Fibroblast of the conjunctiva (primary cell): ENCODE measurements around the gene ADPRM.
"Not testable (repeated sequence)": the region's sequence is repeated elsewhere in the genome, so short reads cannot be mapped to it uniquely, and the experiment has no call there.

Experiments used
- DNase-seq: peaks from one replicate; pipeline ENCODE4 v3.0.0-alpha.2; 2010; ENCODE audit warnings: low read depth

Gene ADPRM, protein sequence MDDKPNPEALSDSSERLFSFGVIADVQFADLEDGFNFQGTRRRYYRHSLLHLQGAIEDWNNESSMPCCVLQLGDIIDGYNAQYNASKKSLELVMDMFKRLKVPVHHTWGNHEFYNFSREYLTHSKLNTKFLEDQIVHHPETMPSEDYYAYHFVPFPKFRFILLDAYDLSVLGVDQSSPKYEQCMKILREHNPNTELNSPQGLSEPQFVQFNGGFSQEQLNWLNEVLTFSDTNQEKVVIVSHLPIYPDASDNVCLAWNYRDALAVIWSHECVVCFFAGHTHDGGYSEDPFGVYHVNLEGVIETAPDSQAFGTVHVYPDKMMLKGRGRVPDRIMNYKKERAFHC

DNA sequence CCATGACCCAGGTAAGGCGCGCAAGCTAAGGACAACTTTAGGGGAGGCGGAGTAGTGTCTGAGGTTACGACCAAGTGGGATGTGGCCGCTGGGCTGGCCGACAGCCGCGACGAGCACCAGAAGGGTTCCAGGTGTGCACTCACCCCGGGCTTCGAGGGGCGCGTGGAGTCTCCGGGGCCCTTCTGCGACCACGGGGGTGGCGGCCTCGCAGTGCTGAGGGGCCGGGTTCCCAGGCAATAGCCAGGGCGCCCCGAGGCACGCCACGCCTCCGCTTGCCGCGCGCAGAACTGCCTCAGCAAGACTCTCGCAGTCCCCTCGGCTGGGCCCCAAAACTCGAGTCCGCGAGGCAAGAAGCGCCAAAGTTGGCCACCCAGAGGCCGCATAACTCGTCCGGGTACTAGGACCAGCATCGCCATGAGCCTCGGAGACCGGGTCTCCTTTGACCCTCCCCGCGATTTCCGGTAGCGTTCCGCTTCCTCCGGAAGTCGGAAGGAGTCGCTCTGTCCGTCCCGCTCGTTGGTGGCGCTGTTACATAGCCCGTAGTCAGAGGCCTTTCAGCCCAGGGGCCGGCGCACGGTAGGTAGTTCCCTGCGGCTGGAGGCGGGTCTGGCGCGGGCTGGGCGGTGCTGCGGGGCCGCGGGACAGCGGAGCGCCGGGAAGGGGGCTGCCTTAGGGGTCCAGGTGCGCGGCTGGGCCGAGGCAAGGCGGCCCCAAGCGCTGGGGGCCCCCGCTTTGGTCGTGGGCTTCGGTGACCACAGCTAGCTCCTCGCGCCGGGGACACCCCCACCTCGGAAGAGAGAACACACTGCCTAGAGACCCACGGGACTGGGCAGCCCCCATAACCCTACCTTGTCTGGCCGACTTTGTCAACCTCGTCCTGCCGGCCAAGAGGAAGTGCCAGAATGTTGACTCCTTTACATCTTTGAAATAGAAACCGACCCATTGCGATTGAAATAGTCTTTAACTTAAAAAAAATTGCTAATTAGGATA lies at the start of gene ADPRM, which contains the start of gene SCO1:
ADPRM (plus strand) TSS at position 503 of the 990 bp plus-strand sequence. CDS start 7,333 bp downstream, outside the sequence.
SCO1 (minus strand) TSS at position 442 of the 990 bp plus-strand sequence; CDS start at position 416, 26 bp downstream.
- DNase-seq = peak; percentile 86

DNA sequence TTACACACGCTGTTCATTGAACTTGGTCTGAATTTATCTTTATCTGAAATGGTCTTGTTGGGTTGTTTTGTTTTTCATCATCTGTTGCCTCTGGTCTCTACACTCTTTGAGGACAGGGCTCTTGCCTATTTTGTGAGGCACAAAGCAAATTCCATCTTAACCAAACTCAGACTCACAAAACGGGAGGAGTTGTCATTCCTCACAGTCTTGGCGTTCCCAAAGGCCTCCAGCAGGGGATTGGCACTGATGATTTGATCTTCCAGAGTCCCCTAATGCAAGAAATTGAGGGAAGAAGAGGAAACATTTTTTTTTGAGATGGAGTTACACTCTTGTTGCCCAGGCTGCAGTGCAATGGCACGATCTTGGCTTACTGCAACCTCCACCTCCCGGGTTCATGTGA lies 49.0 kb upstream of the ADPRM start:
- no peak for DNase-seq

DNA sequence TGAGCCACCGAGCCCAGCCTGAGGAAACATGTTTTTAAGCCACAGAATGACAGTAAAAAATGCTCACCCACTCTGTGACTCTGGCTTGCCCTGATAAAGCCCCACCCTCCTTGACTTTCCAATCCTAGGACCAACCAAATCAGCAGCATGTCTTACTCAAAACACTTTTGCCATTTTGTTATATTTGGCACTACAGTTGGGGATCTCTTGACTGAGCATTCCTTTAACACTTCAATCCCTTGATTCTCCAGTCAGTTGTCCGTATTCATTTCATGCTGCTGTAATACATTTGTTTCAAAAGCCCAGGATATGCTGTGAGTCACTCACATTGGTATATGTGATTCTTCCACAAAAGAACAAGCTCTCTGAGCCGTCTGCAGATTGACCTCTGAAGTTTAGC lies 48.4 kb upstream of the ADPRM start:
- no peak for DNase-seq

DNA sequence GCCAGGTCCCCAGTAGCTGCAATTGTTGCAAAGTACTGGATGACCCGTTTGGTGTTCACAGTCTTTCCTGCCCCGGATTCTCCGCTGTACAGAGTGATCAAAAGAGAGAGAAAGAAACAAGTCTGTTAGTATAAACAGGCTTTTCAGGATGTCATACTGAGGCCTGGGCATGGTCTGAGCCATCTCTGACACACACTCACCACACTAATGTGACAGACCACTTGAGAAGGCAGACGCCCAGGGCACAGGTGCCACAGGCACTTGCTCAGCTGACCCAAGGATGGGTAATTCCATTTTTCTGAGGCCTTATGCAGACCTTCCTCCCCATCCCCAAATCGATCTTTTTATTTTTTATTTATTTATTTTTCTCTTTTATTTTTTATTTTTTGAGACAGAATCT lies 47.8 kb upstream of the ADPRM start:
- no peak for DNase-seq

DNA sequence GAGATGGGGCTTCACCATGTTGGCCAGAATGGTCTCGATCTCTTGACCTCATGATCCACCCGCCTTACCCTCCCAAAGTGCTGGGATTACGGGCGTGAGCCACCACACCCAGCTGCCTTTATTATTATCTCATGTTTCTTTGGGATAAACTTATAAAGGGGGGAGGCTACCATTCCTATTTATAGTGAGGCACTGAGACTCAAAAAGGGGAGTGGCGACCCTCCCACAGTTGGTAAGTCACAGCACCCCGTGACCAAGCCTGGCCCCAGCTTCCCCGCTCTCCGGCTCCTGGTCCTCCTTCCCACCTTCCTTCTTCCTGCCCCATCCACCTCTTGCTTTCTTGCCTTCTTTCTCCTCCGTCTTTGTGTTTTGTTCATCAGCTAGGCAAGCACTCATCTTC lies 45.5 kb upstream of the ADPRM start:
- no peak for DNase-seq

DNA sequence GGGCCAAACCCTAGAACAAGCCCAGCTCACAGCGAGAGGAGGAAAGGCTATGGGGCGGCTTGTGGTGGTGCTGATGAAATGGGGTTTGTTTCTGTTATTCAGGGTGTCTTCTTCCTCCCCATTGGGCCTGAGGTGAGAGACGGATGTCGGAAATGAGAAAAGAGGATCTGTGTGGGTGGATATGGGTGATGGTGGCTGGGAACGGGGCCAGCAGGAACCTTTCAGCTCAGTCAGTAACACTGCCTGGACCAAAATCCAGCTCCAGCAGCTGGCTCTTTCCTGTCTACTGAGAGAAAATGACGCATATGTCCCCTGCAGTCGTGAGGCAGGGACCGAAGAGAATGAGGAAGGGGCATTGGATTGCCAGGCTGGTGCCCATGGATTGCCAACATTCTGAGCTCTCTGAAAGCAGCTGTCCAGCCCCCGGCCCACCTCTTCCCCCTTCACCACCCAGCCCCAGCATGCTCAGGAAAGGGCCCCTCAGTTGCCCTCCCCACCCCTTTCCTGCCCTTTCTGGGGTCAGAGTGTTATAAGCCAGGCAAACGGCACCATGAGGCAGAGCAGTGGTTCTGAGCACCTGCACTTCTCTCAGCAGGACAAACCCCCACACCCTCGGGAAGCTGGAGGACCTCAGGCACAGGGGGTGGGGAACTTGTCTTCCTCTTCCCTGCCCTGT lies 44.3 kb upstream of the ADPRM start:
- DNase-seq = no peak

DNA sequence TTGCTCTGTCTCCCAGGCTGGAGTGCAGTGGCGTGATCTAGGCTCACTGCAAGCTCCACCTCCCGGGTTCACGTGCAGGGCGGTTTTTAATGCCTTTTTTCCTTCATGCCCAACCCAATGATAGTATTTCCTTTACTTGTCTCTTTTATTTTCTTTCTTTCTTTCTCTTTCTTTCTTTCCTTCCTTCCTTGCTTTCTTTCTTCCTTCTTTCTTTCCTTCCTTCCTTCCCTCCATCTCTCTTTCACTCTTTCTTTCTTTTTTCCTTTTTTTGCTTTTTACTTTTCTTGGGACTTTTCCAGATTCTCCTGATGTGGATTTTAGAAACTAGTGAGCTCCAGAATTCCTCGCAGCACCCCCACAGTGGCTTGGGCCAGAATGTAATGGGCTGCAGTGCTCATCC lies 43.4 kb upstream of the ADPRM start:
- no peak for DNase-seq

DNA sequence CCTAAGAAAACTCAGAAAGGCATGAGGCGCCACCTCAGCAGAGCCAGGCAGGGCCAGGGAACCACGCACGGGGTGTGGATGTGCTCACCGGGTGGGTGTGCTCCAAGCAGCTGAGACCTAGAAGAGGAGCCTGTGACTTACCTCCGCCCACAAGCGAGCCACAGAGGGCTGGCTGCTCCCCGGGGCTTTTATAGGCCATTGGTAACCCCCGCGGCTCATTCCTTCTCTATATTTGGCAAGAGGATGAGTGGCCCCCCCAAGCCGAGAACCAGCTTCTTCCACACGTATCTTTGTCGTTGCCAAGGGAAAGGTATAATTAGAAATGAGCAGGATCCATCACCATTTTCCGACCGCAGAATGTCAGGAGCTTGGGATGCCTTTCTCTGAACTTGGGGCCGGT lies 40.2 kb upstream of the ADPRM start, which contains the start of gene MYH3:
MYH3 (minus strand) TSS at position 162 of the 400 bp plus-strand sequence. CDS start 2,245 bp downstream, outside the sequence.
- no peak for DNase-seq

DNA sequence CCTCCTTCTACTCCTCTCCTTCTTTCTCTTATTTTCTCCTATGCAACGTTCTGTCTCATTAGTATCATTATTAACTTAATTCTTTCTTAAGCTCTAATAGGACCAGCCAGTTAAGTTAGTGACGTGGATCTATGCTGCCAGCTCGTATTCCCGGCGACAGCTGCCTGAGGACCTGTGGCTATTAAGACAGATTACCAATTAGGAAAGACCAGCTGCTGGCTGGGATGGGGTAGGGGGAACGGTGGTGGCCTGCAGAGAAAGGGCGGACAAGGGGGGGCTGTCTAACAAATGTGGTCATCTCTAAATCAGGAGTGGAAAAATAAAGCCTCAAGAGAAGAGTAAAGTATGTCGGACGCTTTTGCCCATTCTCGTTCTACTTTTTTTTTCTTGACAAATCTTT lies 39.5 kb upstream of the ADPRM start:
- no peak for DNase-seq

DNA sequence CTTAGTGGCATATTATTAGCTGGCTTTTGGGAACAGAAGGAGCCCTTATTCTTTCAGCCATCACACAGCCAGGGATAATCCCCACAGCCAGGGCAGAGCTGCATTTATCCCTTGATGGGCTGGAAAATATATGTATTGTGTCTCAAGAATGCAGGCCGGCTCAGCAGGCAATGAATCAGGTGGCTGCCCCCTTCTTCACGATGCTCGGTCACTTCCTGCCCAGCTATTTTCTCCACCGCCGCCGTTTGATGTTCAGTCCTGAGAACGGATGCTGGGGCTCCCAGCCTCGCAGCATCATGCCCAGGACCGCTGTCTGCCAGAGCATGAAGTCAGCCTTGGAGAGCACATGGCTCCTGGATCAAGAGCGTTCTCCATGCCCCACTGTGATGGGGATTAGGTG lies 36.0 kb upstream of the ADPRM start:
- no peak for DNase-seq

DNA sequence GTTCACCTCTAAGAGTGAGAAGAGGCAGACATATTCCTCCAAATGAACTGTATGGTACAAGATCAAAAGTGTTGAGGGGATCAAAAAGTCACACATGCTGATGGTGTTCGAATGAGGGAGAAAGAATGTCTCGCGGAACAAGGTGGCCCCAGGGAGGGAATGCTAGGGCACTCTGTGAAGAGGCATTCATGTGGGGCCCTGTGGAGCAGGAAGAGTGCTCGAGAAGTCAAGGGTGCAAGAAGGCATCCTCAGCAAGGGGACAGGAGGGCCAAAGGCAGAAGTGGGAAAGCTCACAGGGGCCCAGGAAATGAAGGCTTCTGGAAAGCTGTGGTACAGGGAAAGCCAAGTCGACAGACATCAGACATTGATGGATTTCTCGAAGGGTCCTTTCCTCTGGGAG lies 34.2 kb upstream of the ADPRM start:
- no peak for DNase-seq

DNA sequence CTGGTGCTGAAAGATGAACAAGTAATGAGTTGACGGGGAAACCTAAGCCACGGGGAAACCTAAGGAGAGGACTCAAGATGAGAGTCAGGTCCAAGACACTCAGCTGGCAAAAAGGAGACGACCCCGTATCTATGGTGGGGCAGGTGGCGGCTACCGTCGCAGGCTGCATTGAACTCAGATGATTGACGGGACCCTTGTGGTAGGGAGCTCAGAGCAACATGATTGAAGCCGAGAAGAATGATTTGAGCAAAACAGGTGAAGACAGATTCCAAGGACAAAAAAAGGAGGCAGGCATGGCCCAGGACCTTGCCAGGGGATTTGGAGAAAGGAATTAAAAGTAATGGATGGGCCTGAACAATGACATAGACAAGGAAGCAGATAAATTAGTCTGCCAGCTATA lies 32.8 kb upstream of the ADPRM start:
- no peak for DNase-seq

DNA sequence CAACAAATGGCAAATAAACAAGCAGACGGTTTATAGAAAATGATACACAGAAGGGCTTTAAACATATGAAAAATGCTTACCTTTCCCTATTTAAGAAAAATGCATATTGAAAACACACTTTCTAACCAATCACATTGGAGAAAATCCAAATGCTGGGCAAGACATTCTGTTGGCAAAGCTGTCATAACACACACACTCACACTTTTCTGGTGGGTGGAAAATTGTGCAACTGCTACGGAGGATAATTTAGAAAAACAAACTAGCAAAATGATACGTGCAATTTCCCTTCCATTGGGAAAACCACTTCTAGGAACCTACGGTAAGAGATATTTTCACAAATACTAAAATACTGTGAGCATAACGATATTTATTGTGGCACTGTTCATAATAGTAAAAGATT lies 30.5 kb upstream of the ADPRM start:
- no peak for DNase-seq

DNA sequence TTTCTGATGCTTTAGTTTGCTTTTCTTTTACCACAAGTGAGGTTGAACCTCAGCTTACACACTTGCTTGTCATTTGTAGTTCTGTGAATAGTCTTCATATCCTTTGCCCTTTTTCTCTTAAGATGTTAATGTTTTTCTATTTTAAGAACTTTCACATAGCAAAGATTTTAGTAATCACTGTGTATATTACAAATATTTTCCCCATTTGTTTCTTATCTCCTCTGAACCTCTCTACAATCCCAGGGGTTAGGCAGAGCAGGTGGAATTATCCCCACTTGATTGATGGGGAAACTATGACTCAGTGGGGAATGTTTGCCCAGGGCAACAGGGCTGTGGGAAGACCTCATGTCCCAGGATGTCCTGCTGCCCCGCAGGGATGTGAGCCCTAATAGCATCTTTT lies 28.6 kb upstream of the ADPRM start:
- no peak for DNase-seq

DNA sequence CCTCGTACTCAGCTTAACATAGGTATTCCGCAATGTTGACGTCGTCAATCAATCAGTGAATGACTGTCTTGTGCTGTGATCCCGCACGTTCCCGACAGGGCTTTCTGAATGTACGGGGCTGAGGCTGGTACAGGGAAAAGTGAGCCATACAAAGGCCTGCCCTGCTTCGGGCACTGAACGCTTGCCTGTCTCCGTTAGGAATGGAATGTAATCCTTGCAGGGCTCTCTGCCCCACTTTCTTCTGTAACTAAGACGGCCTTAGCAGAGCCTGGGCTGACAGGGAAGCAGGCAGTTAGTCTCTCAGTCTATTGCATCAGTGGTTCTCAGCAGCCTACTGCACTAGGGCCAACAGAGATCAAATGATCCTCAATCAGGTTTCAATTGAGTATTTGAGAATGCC lies 24.1 kb upstream of the ADPRM start:
- no peak for DNase-seq

DNA sequence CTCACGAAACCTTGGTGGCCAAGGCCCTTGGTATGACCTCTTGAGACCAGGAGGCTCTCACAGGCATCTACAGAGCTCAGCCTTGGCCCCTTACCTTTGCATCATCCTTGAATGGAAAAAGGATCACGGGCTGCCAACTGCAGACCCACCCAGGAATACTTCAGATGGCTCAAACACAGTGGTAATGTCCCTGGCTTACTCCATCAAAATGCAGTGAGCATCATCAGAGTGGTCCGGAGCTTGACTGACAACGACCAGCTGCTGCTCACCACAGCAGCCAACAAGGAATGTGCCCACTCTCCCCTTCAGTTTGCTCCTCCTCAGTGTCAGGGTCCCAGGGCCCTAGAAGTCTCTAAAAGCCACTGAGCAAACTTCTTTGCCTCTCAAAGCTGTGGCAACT lies 22.7 kb upstream of the ADPRM start:
- no peak for DNase-seq

DNA sequence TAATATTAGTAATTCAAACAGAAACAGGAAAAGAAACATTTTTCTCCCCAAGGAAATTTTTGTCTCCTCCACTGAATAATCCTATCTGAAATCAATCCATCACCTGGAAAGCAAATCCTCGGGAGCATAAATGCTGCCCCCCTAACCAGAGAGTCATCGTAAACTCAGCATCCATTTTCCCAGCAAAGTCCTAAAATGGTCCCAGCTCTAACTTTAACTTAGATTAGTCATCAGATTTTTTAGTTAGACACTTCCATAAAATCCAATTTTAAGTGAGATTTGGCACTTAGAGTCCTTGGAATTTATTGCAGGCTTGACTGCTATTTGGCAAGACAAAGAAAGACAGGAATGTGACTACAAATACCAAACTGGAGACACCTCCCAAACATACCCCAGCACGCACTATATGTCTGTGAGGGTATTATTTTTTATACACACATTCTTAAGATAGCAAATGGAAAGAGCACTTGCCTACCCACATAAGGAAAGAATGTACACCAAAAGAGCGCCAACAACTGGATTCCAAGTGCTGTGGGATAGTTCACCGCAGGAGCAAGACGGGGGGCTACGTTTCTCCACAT lies 15.4 kb upstream of the ADPRM start:
- DNase-seq = no peak

DNA sequence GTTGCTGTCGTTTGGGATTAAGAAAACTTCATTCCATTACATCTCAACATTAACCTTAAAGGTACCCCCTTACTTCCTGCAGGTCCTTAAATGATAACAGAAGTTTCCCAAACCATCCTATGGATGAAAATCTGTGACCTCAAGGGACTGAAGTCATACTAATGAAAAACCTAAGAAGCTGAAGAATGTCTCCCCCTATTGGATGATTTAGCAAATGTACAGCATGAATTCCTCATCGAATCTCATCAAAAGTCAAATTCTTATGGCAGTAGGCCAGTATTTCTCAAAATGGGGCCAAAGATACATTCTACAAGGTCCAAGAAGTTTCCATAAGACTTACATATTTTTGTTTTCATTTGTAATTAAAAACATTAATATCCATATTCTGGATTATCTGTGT lies 13.5 kb upstream of the ADPRM start:
- peak; percentile 21 for DNase-seq

DNA sequence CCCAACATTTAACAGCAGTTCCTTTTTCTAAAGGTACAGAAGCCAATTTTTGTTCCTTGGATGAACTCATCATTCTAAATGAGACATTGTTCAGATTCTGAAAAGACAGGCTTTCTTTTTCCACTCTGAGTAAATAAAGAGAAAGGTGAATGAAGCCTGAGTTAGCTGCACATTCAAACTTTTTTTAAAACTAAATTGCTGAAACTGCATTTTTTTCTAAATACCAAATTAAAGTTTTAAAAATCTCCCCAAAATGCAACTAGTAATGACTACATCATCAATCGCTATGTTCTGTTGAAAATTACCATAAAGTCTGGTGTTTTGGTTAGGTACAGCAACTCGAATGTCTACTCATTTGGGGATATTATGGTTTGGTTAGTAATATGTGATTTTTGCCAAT lies 9.9 kb upstream of the ADPRM start:
- DNase-seq = no peak

DNA sequence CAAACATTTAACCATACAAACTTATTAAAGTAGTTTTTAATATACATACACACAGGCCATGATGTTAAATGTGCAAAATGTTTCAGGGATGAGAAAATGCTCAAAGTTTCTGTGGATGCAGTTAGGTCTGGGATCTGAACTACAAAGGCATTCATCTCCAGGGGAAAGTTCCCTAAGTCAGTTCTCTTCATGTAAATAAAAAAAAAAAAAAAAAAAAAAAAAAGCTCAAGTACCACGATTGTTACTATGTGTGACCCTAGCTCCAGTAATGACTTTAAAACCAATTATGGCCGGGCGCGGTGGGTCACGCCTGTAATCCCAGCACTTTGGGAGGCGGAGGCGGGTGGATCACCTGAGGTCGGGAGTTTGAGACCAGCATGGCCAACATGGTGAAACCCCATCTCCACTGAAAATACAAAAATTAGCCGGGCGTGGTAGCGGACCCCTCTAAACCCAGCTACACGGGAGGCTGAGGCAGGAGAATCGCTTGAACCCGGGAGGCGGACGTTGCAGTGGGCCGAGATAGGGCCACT lies 1.5 kb upstream of the ADPRM start:
- not testable (repeated sequence) for DNase-seq

DNA sequence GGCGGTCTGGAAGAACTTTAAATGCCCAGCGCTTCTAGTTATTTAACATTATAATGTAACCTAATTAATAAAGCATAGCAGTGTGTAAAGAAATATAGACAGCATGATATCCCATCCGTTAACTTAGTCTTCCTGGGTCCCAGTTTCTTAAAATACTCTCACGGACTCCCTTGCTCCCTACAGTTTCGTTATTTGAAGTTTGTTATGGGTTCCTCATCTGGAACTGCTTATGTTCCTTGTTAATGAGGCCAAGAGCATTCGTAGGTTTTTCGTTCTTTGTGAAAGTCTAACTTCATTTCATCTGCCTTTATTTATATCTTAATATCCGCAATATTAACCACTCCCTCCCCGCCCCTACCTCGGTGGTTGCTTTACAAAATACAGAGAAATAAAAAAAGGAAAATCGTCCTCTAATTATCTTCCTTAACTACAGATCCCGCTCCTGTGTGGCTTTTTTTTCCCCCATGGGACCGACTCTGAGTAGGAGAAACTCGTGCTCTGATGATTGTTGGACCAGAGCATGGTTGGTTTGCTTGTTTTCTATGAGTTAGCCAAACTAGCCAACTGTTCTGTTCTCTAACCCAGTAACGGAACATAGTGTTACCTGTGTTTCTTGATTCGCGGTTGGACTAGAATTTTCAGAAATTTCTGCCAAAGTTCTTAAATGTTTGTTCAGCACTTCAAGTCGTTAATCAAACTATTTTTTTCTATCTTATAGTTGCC lies 863 bp downstream of the ADPRM start:
- DNase-seq = no peak
